SK-N-SH (cell line): ENCODE measurements around the gene DDC. TPM values are rescaled to one million over a fixed set of nuclear protein-coding genes. Genes with fewer than 3 reads are reported as not detected.

ENCODE experiments used
- CTCF ChIA-PET: fragments of 300-600, 350-600 bp; formaldehyde crosslinking; extraction: SDS; loops from one replicate; lab custom pipeline; 2021; lab: Yijun Ruan, JAX
- POLR2A ChIA-PET: fragments of 350-600 bp; sonication (Branson Sonifier 250); formaldehyde crosslinking; extraction: SDS; loops from one replicate; lab custom pipeline; 2020; ENCODE audit warnings: antibody characterized with exemption, inconsistent platforms; lab: Yijun Ruan, JAX
- DNase-seq: peaks from one replicate; pipeline ENCODE4 v3.0.0; 2012
- H2AFZ ChIP-seq: fragments of 200-600 bp; sonication (generic); 2 replicates; pipeline ENCODE4 v1.8.1; 2016; ENCODE audit warnings: antibody characterized with exemption, mild to moderate bottlenecking, low read depth
- H3F3A ChIP-seq: fragments of 200-600 bp; sonication (generic); replicated peaks from 2 replicates; pipeline ENCODE3; 2016; ENCODE audit warnings: antibody characterized with exemption, mild to moderate bottlenecking; ENCODE audit not compliant: insufficient read depth
- H3K27ac ChIP-seq, 2 experiments: fragments of 200-500 bp in 1 of 2; fragments of 200-600 bp in 1 of 2; sonication (Bioruptor generic) in 1 of 2; sonication (generic), shearing (Covaris generic) in 1 of 2; 2 replicates each; pipeline versions ENCODE4 v1.5.1 to v1.6.1; 2014 to 2016; ENCODE audit warnings: low read depth in 2 of 2, inconsistent platforms in 1 of 2, low read length in 1 of 2, mild to moderate bottlenecking in 1 of 2, mixed read lengths in 1 of 2
- H3K27me3 ChIP-seq: fragments of 200-600 bp; sonication (generic), shearing (Covaris generic); 2 replicates; pipeline ENCODE4 v1.6.1; 2016; ENCODE audit warnings: mixed run types; ENCODE audit not compliant: insufficient read depth
- H3K36me3 ChIP-seq, 2 experiments: fragments of 200-500 bp in 1 of 2; fragments of 200-600 bp in 1 of 2; sonication (Bioruptor generic) in 1 of 2; sonication (generic) in 1 of 2; replicated peaks in 1 of 2; 2 replicates each; pipeline versions ENCODE3 to v1.5.1; 2014 to 2016; ENCODE audit warnings: low read length in 1 of 2, mild to moderate bottlenecking in 1 of 2; ENCODE audit not compliant: insufficient read depth in 2 of 2, control insufficient read depth in 1 of 2
- H3K4me1 ChIP-seq, 2 experiments: fragments of 200-500 bp in 1 of 2; fragments of 200-600 bp in 1 of 2; sonication (Bioruptor generic) in 1 of 2; sonication (generic), shearing (Covaris generic) in 1 of 2; 2 replicates each; pipeline versions ENCODE4 v1.5.1 to v1.6.1; 2014 to 2016; ENCODE audit warnings: low read depth in 1 of 2, low read length in 1 of 2, mixed run types in 1 of 2; ENCODE audit not compliant: insufficient read depth in 2 of 2, control insufficient read depth in 1 of 2
- H3K4me2 ChIP-seq: fragments of 200-600 bp; sonication (generic), shearing (Covaris generic); 2 replicates; pipeline ENCODE4 v1.6.1; 2017; ENCODE audit warnings: mixed run types
- H3K4me3 ChIP-seq, 2 experiments: fragments of 200-500 bp in 1 of 2; fragments of 200-600 bp in 1 of 2; sonication (Bioruptor generic) in 1 of 2; sonication (generic), shearing (Covaris generic) in 1 of 2; 2 replicates each; pipeline versions ENCODE4 v1.5.1 to v1.8.1; 2014 to 2016; ENCODE audit warnings: low read depth in 2 of 2, inconsistent platforms in 1 of 2, low read length in 1 of 2, mild to moderate bottlenecking in 1 of 2, mixed read lengths in 1 of 2, moderate library complexity in 1 of 2
- H3K79me2 ChIP-seq: fragments of 200-600 bp; sonication (generic); 2 replicates; pipeline ENCODE4 v1.8.1; 2017; ENCODE audit warnings: mild to moderate bottlenecking; ENCODE audit not compliant: insufficient read depth
- H3K9ac ChIP-seq: fragments of 200-600 bp; sonication (generic); 2 replicates; pipeline ENCODE4 v1.6.1; 2017; ENCODE audit warnings: mixed run types
- H3K9me2 ChIP-seq: fragments of 200-600 bp; sonication (generic); 2 replicates; pipeline ENCODE4 v1.6.1; 2017; ENCODE audit warnings: mixed run types
- H3K9me3 ChIP-seq: fragments of 200-600 bp; sonication (generic); 2 replicates; pipeline ENCODE4 v1.6.1; 2017; ENCODE audit warnings: mixed run types, mild to moderate bottlenecking, moderate library complexity
- H4K20me1 ChIP-seq: fragments of 200-600 bp; sonication (generic); 2 replicates; pipeline ENCODE4 v1.6.1; 2017; ENCODE audit warnings: mild to moderate bottlenecking, mixed run types; ENCODE audit not compliant: insufficient read depth
- ELF1 ChIP-seq: IDR thresholded peaks from 2 replicates; pipeline ENCODE4 v1.4.0; 2012
- EZH2phosphoT487 ChIP-seq: fragments of 200-600 bp; sonication (generic); IDR thresholded peaks from 2 replicates; pipeline ENCODE4 v1.6.1; 2017; ENCODE audit warnings: low read depth, mixed run types, mild to moderate bottlenecking, antibody characterized with exemption, moderate library complexity, borderline replicate concordance
- GABPA ChIP-seq: IDR thresholded peaks from 2 replicates; pipeline ENCODE4 v1.4.0; 2012; ENCODE audit warnings: low read depth, mild to moderate bottlenecking
- NRF1 ChIP-seq: IDR thresholded peaks from 2 replicates; pipeline ENCODE4 v1.6.1; 2012; ENCODE audit warnings: low read depth, mild to moderate bottlenecking, low read length
- TAF1 ChIP-seq: IDR thresholded peaks from 2 replicates; pipeline ENCODE4 v1.6.1; 2012; ENCODE audit warnings: low read depth, mild to moderate bottlenecking, low read length, moderate library complexity, borderline replicate concordance
- YY1 ChIP-seq: IDR thresholded peaks from 2 replicates; pipeline ENCODE4 v1.4.0; 2012; ENCODE audit warnings: low read depth, mild to moderate bottlenecking
- WGBS: methylation state at CpG from one replicate; pipeline ENCODE4 v1.1.6; 2017; ENCODE audit warnings: low lambda C conversion rate; 5-methylcytosine and 5-hydroxymethylcytosine counted together
- polyA plus RNA-seq, 3 experiments: library from polyadenylated mRNA; depleted of rRNA; stranded (reverse); fragments of >200 nt; gene quantifications; 2 replicates each; pipeline ENCODE4 v1.2.3, GENCODE V29; 2012
- TF ChIP-seq, protein P1 (sequence below): fragments of 200-600 bp; sonication (generic); IDR thresholded peaks from 2 replicates; pipeline ENCODE4 v1.6.1; 2017; ENCODE audit warnings: antibody characterized with exemption, mild to moderate bottlenecking, moderate library complexity
- TF ChIP-seq, protein P2 (sequence below): IDR thresholded peaks from 2 replicates; pipeline ENCODE4 v1.4.0; 2012; ENCODE audit warnings: low read depth
- TF ChIP-seq, protein P3 (sequence below): fragments of 150-350 bp; IDR thresholded peaks from 2 replicates; pipeline ENCODE4 v1.6.1; 2017; ENCODE audit warnings: antibody characterized with exemption, low read length, low read depth, borderline replicate concordance

DDC gene
- polyA plus RNA-seq, 1 of the 3 experiments (the other 2 are of a cell fraction) = 1.8 TPM

DNA sequence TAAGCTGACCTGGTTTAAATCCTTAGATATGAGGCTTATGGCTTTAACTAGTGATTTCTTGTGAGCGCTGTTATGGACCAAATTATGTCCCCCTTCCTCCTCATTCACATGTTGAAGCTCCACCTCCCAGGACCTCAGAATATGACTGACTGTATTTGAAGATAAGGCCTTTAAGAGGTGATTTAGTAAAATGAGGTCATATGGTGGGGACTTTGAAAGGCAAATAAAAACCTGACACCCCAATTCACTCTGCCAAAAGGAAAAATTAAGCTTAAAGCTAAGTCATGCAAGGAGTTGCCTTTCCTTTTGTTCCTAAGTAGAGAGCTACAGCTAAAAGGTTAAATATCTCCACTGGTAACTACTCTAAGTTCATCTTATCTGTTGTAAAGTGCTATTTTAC, 78.7 kb downstream of the DDC start:
- ChIA-PET POLR2A (interaction anchor here (1.2 to 1.8 kb wide), 3 partner anchors 10 to 74 kb away, joined by 4 to 6 read pairs (median 5); no protein-coding TSS in a partner anchor), CTCF (interaction anchor here (1.0 to 4.8 kb wide), 8 partner anchors 11 to 193 kb away, joined by 3 to 31 read pairs (median 6); no protein-coding TSS in a partner anchor)

DNA sequence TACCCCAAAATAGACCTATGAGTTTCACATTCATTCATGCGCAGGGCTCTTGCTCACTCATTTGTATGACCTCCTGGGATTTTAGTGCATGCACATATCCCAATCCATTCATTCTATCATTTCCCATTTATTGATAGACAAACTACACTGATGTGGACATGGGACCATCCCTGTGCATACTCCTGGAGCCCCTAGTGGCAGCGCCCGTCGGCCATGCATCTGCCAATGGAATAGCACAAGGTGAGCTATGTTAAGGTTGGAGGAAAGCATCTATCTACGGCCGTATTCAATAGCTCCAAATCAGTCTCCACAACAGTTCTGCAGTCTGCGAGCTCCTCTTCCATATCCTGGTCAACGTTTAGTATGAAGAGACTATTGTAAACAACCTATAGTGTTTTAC, 83.3 kb downstream of the DDC start:
- H3K9me3 ChIP-seq = no peaks in the 10 kb centered on the region
- DNase-seq = no peak
- no peak overlapping the region for H3K4me2 ChIP-seq
- TF ChIP-seq, protein P1, sequence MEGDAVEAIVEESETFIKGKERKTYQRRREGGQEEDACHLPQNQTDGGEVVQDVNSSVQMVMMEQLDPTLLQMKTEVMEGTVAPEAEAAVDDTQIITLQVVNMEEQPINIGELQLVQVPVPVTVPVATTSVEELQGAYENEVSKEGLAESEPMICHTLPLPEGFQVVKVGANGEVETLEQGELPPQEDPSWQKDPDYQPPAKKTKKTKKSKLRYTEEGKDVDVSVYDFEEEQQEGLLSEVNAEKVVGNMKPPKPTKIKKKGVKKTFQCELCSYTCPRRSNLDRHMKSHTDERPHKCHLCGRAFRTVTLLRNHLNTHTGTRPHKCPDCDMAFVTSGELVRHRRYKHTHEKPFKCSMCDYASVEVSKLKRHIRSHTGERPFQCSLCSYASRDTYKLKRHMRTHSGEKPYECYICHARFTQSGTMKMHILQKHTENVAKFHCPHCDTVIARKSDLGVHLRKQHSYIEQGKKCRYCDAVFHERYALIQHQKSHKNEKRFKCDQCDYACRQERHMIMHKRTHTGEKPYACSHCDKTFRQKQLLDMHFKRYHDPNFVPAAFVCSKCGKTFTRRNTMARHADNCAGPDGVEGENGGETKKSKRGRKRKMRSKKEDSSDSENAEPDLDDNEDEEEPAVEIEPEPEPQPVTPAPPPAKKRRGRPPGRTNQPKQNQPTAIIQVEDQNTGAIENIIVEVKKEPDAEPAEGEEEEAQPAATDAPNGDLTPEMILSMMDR = peak; percentile 17; the same call in 1 of the 2 replicates
- no peak for TF ChIP-seq GABPA
- TF ChIP-seq, all 33 proteins: peak for 1
- H4K20me1 ChIP-seq = no peaks in the 10 kb centered on the region
- WGBS = 64% methylated on average over 8 of the region's 8 CpGs
- peak overlapping the region in 1 of 2 experiments; percentile 58; a peak in 2 of 4 replicates for H3K27ac ChIP-seq
- no peak overlapping the region for H3K9ac ChIP-seq
- POLR2A ChIA-PET = interaction anchor here (1.6 kb wide), 1 partner anchor 26 kb away, joined by 4 read pairs; no protein-coding TSS in a partner anchor
- H3K27me3 ChIP-seq = 0 out of 2 replicates have a peak, but pooled peaks cover 11% of the 10 kb centered on the region
- H2AFZ ChIP-seq = no peak overlapping the region
- H3K4me1 ChIP-seq = peaks cover 0 to 29% of the 10 kb centered on the region in 2 experiments; a peak in 2 of 4 replicates
- CTCF ChIA-PET = interaction anchor here (0.6 to 1.7 kb wide), 3 partner anchors 13 to 197 kb away, joined by 3 to 17 read pairs (median 3); no protein-coding TSS in a partner anchor
- H3K79me2 ChIP-seq = no peaks in the 10 kb centered on the region
- H3K4me3 ChIP-seq = no peak overlapping the region
- no peaks in the 10 kb centered on the region for H3F3A ChIP-seq
- H3K36me3 ChIP-seq = peaks cover 0 to 21% of the 10 kb centered on the region in 2 experiments
- no peaks in the 10 kb centered on the region for H3K9me2 ChIP-seq

More for the DNA sequence above, 78.7 kb downstream of the DDC start:
- DNase-seq = no peak
- H3K79me2 ChIP-seq = no peaks in the 10 kb centered on the region
- no peaks in the 10 kb centered on the region for H3K9me2 ChIP-seq
- TF ChIP-seq TAF1 = no peak
- TF ChIP-seq ELF1 = no peak
- no peak for TF ChIP-seq EZH2phosphoT487
- TF ChIP-seq, protein P2, sequence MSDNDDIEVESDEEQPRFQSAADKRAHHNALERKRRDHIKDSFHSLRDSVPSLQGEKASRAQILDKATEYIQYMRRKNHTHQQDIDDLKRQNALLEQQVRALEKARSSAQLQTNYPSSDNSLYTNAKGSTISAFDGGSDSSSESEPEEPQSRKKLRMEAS = no peak
- TF ChIP-seq, protein P3, sequence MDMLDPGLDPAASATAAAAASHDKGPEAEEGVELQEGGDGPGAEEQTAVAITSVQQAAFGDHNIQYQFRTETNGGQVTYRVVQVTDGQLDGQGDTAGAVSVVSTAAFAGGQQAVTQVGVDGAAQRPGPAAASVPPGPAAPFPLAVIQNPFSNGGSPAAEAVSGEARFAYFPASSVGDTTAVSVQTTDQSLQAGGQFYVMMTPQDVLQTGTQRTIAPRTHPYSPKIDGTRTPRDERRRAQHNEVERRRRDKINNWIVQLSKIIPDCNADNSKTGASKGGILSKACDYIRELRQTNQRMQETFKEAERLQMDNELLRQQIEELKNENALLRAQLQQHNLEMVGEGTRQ = no peak
- TF ChIP-seq YY1 = no peak
- TF ChIP-seq NRF1 = no peak
- TF ChIP-seq, protein P1 = no peak
- H3K4me3 ChIP-seq = no peak overlapping the region
- no peak overlapping the region for H3K9ac ChIP-seq
- H3K4me1 ChIP-seq = peaks cover 0 to 11% of the 10 kb centered on the region in 2 experiments; a peak in 2 of 4 replicates
- no peaks in the 10 kb centered on the region for H3K27me3 ChIP-seq
- H3K36me3 ChIP-seq = peaks cover 0 to 37% of the 10 kb centered on the region in 2 experiments
- no peak overlapping the region for H3K4me2 ChIP-seq
- H3K27ac ChIP-seq = peak overlapping the region in 1 of 2 experiments; percentile 67; a peak in 2 of 4 replicates
- no peaks in the 10 kb centered on the region for H4K20me1 ChIP-seq
- WGBS = 52% methylated on average over 1 of the region's 1 CpG
- no peak overlapping the region for H2AFZ ChIP-seq
- H3K9me3 ChIP-seq = no peaks in the 10 kb centered on the region; the same call in 1 of the 2 replicates
- no peaks in the 10 kb centered on the region for H3F3A ChIP-seq
